PC-3 (cell line): Measurements from ENCODE around the gene VWA2. TPM values are rescaled to one million over a fixed set of nuclear protein-coding genes. Genes with fewer than 3 reads are reported as not detected.

Source experiments
- ATAC-seq: fragments of 200-7000 bp; cut with Tn5 transposase; 2 replicates; pipeline ENCODE4 v1.9.1; 2020; ENCODE audit warnings: mild to moderate bottlenecking, moderate library complexity
- BruUV-seq: library from RNA; stranded (reverse); fragments of 400-500 nt; replicated peaks from 2 replicates; lab custom pipeline; 2021; lab: Mats Ljungman, UMichigan
- CTCF ChIA-PET: fragments of 300-600 bp; sonication (Branson Sonifier 250); formaldehyde crosslinking; loops from one replicate; lab custom pipeline; 2022; ENCODE audit warnings: antibody characterized with exemption; lab: Charles Lee
- POLR2A ChIA-PET: fragments of 300-600 bp; sonication (Branson Sonifier 250); formaldehyde crosslinking; loops from one replicate; lab custom pipeline; 2022; ENCODE audit warnings: antibody characterized with exemption; ENCODE audit not compliant: unreplicated experiment; lab: Charles Lee
- DNase-seq: peaks from one replicate; pipeline ENCODE4 v3.0.0-alpha.2; 2015
- H2AFZ ChIP-seq: fragments of 300-600 bp; sonication (generic); 2 replicates; pipeline ENCODE4 v1.6.0; 2016; ENCODE audit warnings: antibody characterized with exemption, low read length
- H3F3A ChIP-seq: fragments of 300-600 bp; sonication (generic); one replicate; pipeline ENCODE4 v1.6.0; 2017; ENCODE audit warnings: antibody characterized with exemption, low read length, control low read depth, mild to moderate bottlenecking; ENCODE audit not compliant: unreplicated experiment
- H3K27ac ChIP-seq: fragments of 300-600 bp; sonication (generic); 2 replicates; pipeline ENCODE4 v1.5.1; 2016; ENCODE audit warnings: mild to moderate bottlenecking, low read length
- H3K27me3 ChIP-seq: fragments of 300-600 bp; sonication (generic); 2 replicates; pipeline ENCODE4 v1.6.1; 2016; ENCODE audit warnings: low read length, mixed read lengths
- H3K36me3 ChIP-seq: fragments of 300-600 bp; sonication (generic); 2 replicates; pipeline ENCODE4 v1.6.1; 2016; ENCODE audit warnings: low read depth, mixed run types, low read length, mixed read lengths
- H3K4me1 ChIP-seq: fragments of 300-600 bp; sonication (generic); 2 replicates; pipeline ENCODE4 v1.5.1; 2016; ENCODE audit warnings: low read length; ENCODE audit not compliant: insufficient read depth
- H3K4me2 ChIP-seq: fragments of 300-600 bp; sonication (generic); 2 replicates; pipeline ENCODE4 v1.6.0; 2016; ENCODE audit warnings: low read length
- H3K4me3 ChIP-seq: fragments of 300-600 bp; sonication (generic); 2 replicates; pipeline ENCODE4 v1.5.1; 2016; ENCODE audit warnings: mild to moderate bottlenecking, low read length, mixed read lengths
- H3K79me2 ChIP-seq: fragments of 300-600 bp; sonication (generic); 2 replicates; pipeline ENCODE4 v1.6.1; 2017; ENCODE audit warnings: low read length, mixed read lengths
- H3K9ac ChIP-seq: fragments of 300-600 bp; sonication (generic); 2 replicates; pipeline ENCODE4 v1.6.0; 2016; ENCODE audit warnings: mild to moderate bottlenecking, low read length
- H3K9me2 ChIP-seq: fragments of 300-600 bp; sonication (generic); replicated peaks from 2 replicates; pipeline ENCODE4 v1.6.1; 2016; ENCODE audit warnings: mixed run types, low read length, mixed read lengths
- H3K9me3 ChIP-seq: fragments of 300-600 bp; sonication (generic); 2 replicates; pipeline ENCODE4 v1.6.1; 2016; ENCODE audit warnings: low read length, mixed read lengths
- H4K20me1 ChIP-seq: fragments of 300-600 bp; sonication (generic); 2 replicates; pipeline ENCODE4 v1.6.1; 2016; ENCODE audit warnings: low read length, mixed read lengths
- CTCF ChIP-seq: fragments of 300-600 bp; sonication (generic); conservative IDR thresholded peaks from 2 replicates; pipeline ENCODE4 v1.5.1; 2017; ENCODE audit warnings: antibody characterized with exemption, low read depth, mild to moderate bottlenecking, low read length
- EZH2 ChIP-seq: fragments of 300-600 bp; sonication (generic); IDR thresholded peaks from one replicate; pipeline ENCODE4 v1.6.1; 2017; ENCODE audit warnings: antibody characterized with exemption, mild to moderate bottlenecking, low read length; ENCODE audit not compliant: unreplicated experiment
- EZH2phosphoT487 ChIP-seq: fragments of 300-600 bp; sonication (generic); IDR thresholded peaks from 2 replicates; pipeline ENCODE4 v1.6.1; 2018; ENCODE audit warnings: mild to moderate bottlenecking, antibody characterized with exemption, low read length, borderline replicate concordance
- intact Hi-C: fragments of 100-400 bp; cut with micrococcal nuclease; formaldehyde crosslinking; loops from 2 replicates; pipeline ENCODE4 v1.9.0; 2023
- total RNA-seq: library from RNA; depleted of rRNA; stranded (reverse); fragments of >200 nt; gene quantifications from 2 replicates; pipeline ENCODE4 v1.2.3, GENCODE V29; 2014

Gene VWA2
- total RNA-seq, 1 experiment from 2014 or later = not detected

DNA sequence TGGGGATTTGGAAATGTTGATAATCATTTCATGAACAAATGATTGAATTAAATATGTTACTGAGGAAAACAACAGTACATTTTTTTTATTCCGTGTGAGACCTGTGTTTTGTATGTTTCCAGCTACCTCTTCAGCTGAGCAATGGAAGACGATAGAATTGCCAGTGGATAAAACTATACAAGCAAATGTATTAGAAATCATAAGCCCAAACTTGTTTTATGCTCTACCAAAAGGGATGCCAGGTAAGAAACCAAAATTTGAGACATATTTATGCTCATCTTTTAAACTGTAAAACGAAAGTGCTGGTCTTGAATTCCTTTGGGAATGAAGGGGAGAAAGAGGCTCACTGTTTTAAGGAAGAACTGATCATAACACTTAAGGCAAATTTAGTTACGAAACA is 17.8 kb upstream of the VWA2 start:
- DNase-seq (no peak), ATAC-seq (no peak)
- Histone ChIP-seq H3F3A (no peaks in the 10 kb centered on the region), H2AFZ (no peak overlapping the region), H3K4me1 (no peaks in the 10 kb centered on the region), H3K27me3 (peaks cover 91% of the 10 kb centered on the region), H3K4me2 (no peak overlapping the region), H3K36me3 (no peaks in the 10 kb centered on the region), H4K20me1 (no peaks in the 10 kb centered on the region), H3K27ac (no peak overlapping the region), H3K9ac (no peak overlapping the region), H3K79me2 (no peaks in the 10 kb centered on the region), H3K4me3 (no peak overlapping the region), H3K9me3 (no peaks in the 10 kb centered on the region), H3K9me2 (no peaks in the 10 kb centered on the region)
- CTCF ChIA-PET = no interaction called here
- TF ChIP-seq CTCF = no peak
- no peak for TF ChIP-seq EZH2
- no peak for TF ChIP-seq EZH2phosphoT487
- intact Hi-C loops = no loop called here
- POLR2A ChIA-PET = no interaction called here
- no TSS peak for BruUV-seq

GRCh38 chr10:114223066-114223465 is 16.0 kb upstream of the VWA2 start:
- Histone ChIP-seq H3K4me2 (no peak overlapping the region), H3K9ac (no peak overlapping the region), H3K9me2 (no peaks in the 10 kb centered on the region), H3K36me3 (no peaks in the 10 kb centered on the region), H3K27me3 (peaks cover 91% of the 10 kb centered on the region), H4K20me1 (no peaks in the 10 kb centered on the region), H3K79me2 (no peaks in the 10 kb centered on the region), H3F3A (no peaks in the 10 kb centered on the region), H2AFZ (no peak overlapping the region), H3K4me3 (no peak overlapping the region), H3K4me1 (no peaks in the 10 kb centered on the region), H3K27ac (no peak overlapping the region), H3K9me3 (no peaks in the 10 kb centered on the region)
- ChIA-PET POLR2A (no interaction called here), CTCF (no interaction called here)
- no peak for TF ChIP-seq CTCF
- intact Hi-C loops = no loop called here
- ATAC-seq (no peak), DNase-seq (no peak)
- BruUV-seq = no TSS peak

DNA sequence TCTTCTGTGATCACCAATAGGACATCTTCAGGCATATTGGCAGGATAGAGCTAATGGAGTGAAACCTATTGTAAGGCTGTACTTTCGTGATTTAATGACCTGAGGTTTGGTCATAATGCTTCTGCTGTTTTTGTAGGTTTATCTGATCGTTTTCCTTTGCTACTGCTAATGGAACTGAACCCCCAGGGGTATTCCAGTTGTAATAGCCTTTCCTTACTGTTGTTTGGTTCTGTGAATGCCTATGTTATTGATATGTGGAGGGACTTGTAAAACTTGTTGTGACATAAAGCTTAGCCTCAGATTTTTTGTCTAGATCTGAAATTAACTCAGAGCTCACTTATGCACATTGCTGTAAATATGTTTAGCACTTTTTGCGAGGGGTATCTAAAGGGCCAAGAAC is 10.9 kb upstream of the VWA2 start:
- Histone ChIP-seq H3K36me3 (no peaks in the 10 kb centered on the region), H4K20me1 (no peaks in the 10 kb centered on the region), H3K4me2 (no peak overlapping the region), H3K27ac (no peak overlapping the region), H3K4me3 (no peak overlapping the region), H3K4me1 (no peaks in the 10 kb centered on the region), H3F3A (no peaks in the 10 kb centered on the region), H3K9me2 (no peaks in the 10 kb centered on the region), H2AFZ (no peak overlapping the region), H3K9me3 (no peaks in the 10 kb centered on the region), H3K27me3 (peaks cover 93% of the 10 kb centered on the region), H3K79me2 (no peaks in the 10 kb centered on the region), H3K9ac (no peak overlapping the region)
- POLR2A ChIA-PET = no interaction called here
- DNase-seq (no peak), ATAC-seq (no peak)
- intact Hi-C loops = no loop called here
- no TSS peak for BruUV-seq
- CTCF ChIA-PET = no interaction called here
- no peak for TF ChIP-seq CTCF
- no peak for TF ChIP-seq EZH2
- no peak for TF ChIP-seq EZH2phosphoT487
